ENCODE measurements around the gene DRAP1. TPM values are rescaled to one million over a fixed set of nuclear protein-coding genes. Genes with fewer than 3 reads are reported as not detected.

The DRAP1 gene
- total RNA-seq, 1 experiment from 2014 or later, result 62.4 TPM

- peak; percentile 90 for DNase-seq (ENCODE audit: extremely low read depth, low read depth)
Observed at GRCh38 chr11:65900125-65900898, 18.9 kb upstream of the DRAP1 start, which contains the start of gene FOSL1. FOSL1 (minus strand) TSS chr11:65900388; CDS start chr11:65900339, 49 bp downstream.

- DNase-seq (ENCODE audit: extremely low read depth, low read depth), result no peak
Observed at GRCh38 chr11:65900899-65901180, 18.4 kb upstream of the DRAP1 start.

- DNase-seq (ENCODE audit: extremely low read depth, low read depth), result no peak
Observed at GRCh38 chr11:65903068-65903481, 16.2 kb upstream of the DRAP1 start.

GRCh38 chr11:65903715-65904114 lies 15.5 kb upstream of the DRAP1 start:
- DNase-seq (ENCODE audit: extremely low read depth, low read depth), result no peak

- no peak for DNase-seq (ENCODE audit: extremely low read depth, low read depth)
Observed at GRCh38 chr11:65906602-65907001, 12.6 kb upstream of the DRAP1 start.

GRCh38 chr11:65907878-65908277 lies 11.3 kb upstream of the DRAP1 start:
- no peak for DNase-seq (ENCODE audit: extremely low read depth, low read depth)

- DNase-seq (ENCODE audit: extremely low read depth, low read depth), result peak; percentile 49
Observed at GRCh38 chr11:65911682-65912568, 7.3 kb upstream of the DRAP1 start.

GRCh38 chr11:65912845-65913244 lies 6.4 kb upstream of the DRAP1 start:
- DNase-seq (ENCODE audit: extremely low read depth, low read depth), result no peak

GRCh38 chr11:65915101-65915820 lies 4.0 kb upstream of the DRAP1 start:
- DNase-seq (ENCODE audit: extremely low read depth, low read depth), result no peak

- DNase-seq (ENCODE audit: extremely low read depth, low read depth), result peak; percentile 87
Observed at GRCh38 chr11:65915821-65916251, 3.4 kb upstream of the DRAP1 start.

- DNase-seq (ENCODE audit: extremely low read depth, low read depth), result no peak
Observed at GRCh38 chr11:65916391-65916790, 2.8 kb upstream of the DRAP1 start.

- no peak for DNase-seq (ENCODE audit: extremely low read depth, low read depth)
Observed at GRCh38 chr11:65917077-65917433, 2.2 kb upstream of the DRAP1 start.

- no peak for DNase-seq (ENCODE audit: extremely low read depth, low read depth)
Observed at GRCh38 chr11:65917434-65918210, 1.6 kb upstream of the DRAP1 start.

- no peak for DNase-seq (ENCODE audit: extremely low read depth, low read depth)
Observed at GRCh38 chr11:65918211-65919140, 750 bp upstream of the DRAP1 start, which contains the start of gene C11orf68. C11orf68 (minus strand) TSS chr11:65919062; CDS start chr11:65919031, 31 bp downstream.

GRCh38 chr11:65919573-65920371 lies 546 bp downstream of the DRAP1 start:
- DNase-seq (ENCODE audit: extremely low read depth, low read depth), result no peak

GRCh38 chr11:65920372-65920802 lies 1.2 kb downstream of the DRAP1 start:
- no peak for DNase-seq (ENCODE audit: extremely low read depth, low read depth)

GRCh38 chr11:65921033-65921555 lies 1.9 kb downstream of the DRAP1 start:
- no peak for DNase-seq (ENCODE audit: extremely low read depth, low read depth)

- no peak for DNase-seq (ENCODE audit: extremely low read depth, low read depth)
Observed at GRCh38 chr11:65921876-65922275, 2.6 kb downstream of the DRAP1 start.

All from NCI-H460 (cell line).